ENCODE data around the gene RAMACL.

The RAMACL gene

GRCh38 chr6:166552600-166552999, 33.9 kb downstream of the RAMACL start:
- ChIA-PET POLR2A (no interaction called here), CTCF (no interaction called here)
- TF ChIP-seq ZNF560 (tag by site-specific recombination; IDR thresholded peaks at IDR 0.05; ENCODE audit: borderline replicate concordance) (no peak), RBAK (tag by site-specific recombination; IDR thresholded peaks at IDR 0.05) (no peak), ZNF433 (tag by site-specific recombination; IDR thresholded peaks at IDR 0.05; ENCODE audit: low read depth) (no peak), HIC1 (tag by site-specific recombination; IDR thresholded peaks at IDR 0.05) (no peak), ZNF394 (tag by site-specific recombination; IDR thresholded peaks at IDR 0.05; ENCODE audit: borderline replicate concordance) (no peak), ZNF707 (tag by site-specific recombination; IDR thresholded peaks at IDR 0.05) (no peak), ATF2 (tag by site-specific recombination; IDR thresholded peaks at IDR 0.05; ENCODE audit: low read depth) (no peak)
- Histone ChIP-seq H3K9me3 (ENCODE audit: control insufficient read depth, insufficient read depth, low read depth, low read length) (no peaks in the 10 kb centered on the region), H3K4me3 (ENCODE audit: low read depth, low read length) (no peak overlapping the region), H3K4me1 (ENCODE audit: control insufficient read depth, insufficient read depth, low read length) (no peaks in the 10 kb centered on the region), H3K27ac (ENCODE audit: extremely low read depth, low read depth, low read length) (no peak overlapping the region), H3K36me3 (ENCODE audit: control insufficient read depth in 2 of 2, insufficient read depth in 1 of 2, low read length in 2 of 2) (no peaks in the 10 kb centered on the region)

DNA sequence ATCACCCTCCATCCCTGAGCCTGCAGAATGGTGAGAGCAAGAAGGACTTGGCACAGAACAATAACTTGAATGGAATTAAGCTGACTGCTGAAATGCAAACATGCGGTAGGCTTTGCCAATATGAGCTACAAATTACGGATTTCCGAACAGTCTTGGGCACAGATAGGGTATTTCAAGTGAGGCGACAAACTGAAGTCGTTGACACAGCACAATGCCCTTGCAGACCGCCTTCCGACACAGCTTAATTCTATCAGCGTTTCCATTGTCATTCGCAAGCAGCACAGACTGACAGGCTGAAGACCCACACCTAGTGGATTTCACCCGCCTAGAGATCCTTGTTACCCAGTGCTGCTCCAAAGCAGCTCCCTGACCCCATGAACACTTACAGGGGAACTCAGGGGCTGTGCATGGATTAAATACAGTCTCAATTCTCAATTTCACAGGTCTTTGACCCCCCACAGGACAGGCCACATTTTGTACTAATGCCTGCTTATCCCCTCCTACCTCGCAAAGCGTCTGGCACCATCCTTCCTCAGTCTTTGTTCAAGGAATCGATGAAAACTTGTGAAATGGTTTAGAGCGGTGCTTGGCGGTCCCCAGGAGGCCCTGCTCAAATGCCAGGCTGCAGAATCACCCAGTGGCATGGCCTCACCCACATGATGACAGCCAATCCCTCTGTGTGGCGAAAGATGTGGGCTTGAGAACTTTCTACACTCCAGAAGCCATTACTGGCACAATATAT, 34.6 kb downstream of the RAMACL start:
- no peak for TF ChIP-seq ATF2 (tag by site-specific recombination; IDR thresholded peaks at IDR 0.05; ENCODE audit: low read depth)
- no peak for TF ChIP-seq OVOL3 (tag by site-specific recombination; IDR thresholded peaks at IDR 0.05)
- TF ChIP-seq ZNF311 (tag by site-specific recombination; IDR thresholded peaks at IDR 0.05; ENCODE audit: borderline replicate concordance) = no peak
- TF ChIP-seq, protein P1, sequence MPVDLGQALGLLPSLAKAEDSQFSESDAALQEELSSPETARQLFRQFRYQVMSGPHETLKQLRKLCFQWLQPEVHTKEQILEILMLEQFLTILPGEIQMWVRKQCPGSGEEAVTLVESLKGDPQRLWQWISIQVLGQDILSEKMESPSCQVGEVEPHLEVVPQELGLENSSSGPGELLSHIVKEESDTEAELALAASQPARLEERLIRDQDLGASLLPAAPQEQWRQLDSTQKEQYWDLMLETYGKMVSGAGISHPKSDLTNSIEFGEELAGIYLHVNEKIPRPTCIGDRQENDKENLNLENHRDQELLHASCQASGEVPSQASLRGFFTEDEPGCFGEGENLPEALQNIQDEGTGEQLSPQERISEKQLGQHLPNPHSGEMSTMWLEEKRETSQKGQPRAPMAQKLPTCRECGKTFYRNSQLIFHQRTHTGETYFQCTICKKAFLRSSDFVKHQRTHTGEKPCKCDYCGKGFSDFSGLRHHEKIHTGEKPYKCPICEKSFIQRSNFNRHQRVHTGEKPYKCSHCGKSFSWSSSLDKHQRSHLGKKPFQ (tag by site-specific recombination; IDR thresholded peaks at IDR 0.05) = no peak
- TF ChIP-seq ZNF792 (tag by site-specific recombination; IDR thresholded peaks at IDR 0.05) = no peak
- no peak for TF ChIP-seq ZNF768 (tag by site-specific recombination; IDR thresholded peaks at IDR 0.05)
- no peak for TF ChIP-seq ZNF560 (tag by site-specific recombination; IDR thresholded peaks at IDR 0.05; ENCODE audit: borderline replicate concordance)
- no peak for TF ChIP-seq KLF9 (tag by site-specific recombination; IDR thresholded peaks at IDR 0.05; ENCODE audit: low read depth)
- no peak for TF ChIP-seq FEZF1 (tag by site-specific recombination; IDR thresholded peaks at IDR 0.05)
- no peak for TF ChIP-seq ZNF645 (tag by site-specific recombination; IDR thresholded peaks at IDR 0.05)
- TF ChIP-seq ZNF677 (tag by site-specific recombination; IDR thresholded peaks at IDR 0.05) = no peak
- H3K36me3 ChIP-seq (ENCODE audit: control insufficient read depth in 2 of 2, insufficient read depth in 1 of 2, low read length in 2 of 2) = no peaks in the 10 kb centered on the region
- no peaks in the 10 kb centered on the region for H3K4me1 ChIP-seq (ENCODE audit: control insufficient read depth, insufficient read depth, low read length)
- no peak overlapping the region for H3K27ac ChIP-seq (ENCODE audit: extremely low read depth, low read depth, low read length)
- H3K9me3 ChIP-seq (ENCODE audit: control insufficient read depth, insufficient read depth, low read depth, low read length) = no peaks in the 10 kb centered on the region
- ChIA-PET CTCF (no interaction called here), POLR2A (no interaction called here)
- no peak overlapping the region for H3K4me3 ChIP-seq (ENCODE audit: low read depth, low read length)
